Measurements from ENCODE around the gene VPS37B.

VPS37B gene

DNA sequence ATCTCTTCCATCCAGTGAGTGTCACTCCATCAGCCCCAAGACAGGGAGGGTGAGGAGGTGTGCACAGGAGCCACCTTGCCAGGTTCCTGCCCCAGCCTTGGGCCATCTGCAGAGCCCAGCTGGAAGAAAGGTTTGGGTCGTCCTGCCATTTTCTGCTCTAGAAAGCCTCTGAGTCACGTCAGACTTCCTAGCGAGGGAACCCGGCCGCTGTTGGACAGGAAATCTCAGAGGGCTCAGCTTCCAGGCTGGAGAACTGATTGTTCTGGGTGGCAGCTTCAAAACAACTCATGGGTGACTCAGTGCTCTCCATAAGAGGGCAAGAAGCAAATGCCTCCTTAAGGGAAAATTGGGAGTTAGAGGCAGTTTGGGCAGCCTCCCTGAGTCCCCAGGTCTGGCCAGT lies 44.1 kb downstream of the VPS37B start:
- no peak overlapping the region for H3K4me3 ChIP-seq (ENCODE audit: control insufficient read depth, low read depth, low read length)
- peak; percentile 93 for DNase-seq (ENCODE audit: low read depth)
- TF ChIP-seq, protein P1, sequence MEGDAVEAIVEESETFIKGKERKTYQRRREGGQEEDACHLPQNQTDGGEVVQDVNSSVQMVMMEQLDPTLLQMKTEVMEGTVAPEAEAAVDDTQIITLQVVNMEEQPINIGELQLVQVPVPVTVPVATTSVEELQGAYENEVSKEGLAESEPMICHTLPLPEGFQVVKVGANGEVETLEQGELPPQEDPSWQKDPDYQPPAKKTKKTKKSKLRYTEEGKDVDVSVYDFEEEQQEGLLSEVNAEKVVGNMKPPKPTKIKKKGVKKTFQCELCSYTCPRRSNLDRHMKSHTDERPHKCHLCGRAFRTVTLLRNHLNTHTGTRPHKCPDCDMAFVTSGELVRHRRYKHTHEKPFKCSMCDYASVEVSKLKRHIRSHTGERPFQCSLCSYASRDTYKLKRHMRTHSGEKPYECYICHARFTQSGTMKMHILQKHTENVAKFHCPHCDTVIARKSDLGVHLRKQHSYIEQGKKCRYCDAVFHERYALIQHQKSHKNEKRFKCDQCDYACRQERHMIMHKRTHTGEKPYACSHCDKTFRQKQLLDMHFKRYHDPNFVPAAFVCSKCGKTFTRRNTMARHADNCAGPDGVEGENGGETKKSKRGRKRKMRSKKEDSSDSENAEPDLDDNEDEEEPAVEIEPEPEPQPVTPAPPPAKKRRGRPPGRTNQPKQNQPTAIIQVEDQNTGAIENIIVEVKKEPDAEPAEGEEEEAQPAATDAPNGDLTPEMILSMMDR (conservative IDR thresholded peaks at IDR 0.05; ENCODE audit: control insufficient read depth, insufficient read depth, low read depth, low read length) = no peak

DNA sequence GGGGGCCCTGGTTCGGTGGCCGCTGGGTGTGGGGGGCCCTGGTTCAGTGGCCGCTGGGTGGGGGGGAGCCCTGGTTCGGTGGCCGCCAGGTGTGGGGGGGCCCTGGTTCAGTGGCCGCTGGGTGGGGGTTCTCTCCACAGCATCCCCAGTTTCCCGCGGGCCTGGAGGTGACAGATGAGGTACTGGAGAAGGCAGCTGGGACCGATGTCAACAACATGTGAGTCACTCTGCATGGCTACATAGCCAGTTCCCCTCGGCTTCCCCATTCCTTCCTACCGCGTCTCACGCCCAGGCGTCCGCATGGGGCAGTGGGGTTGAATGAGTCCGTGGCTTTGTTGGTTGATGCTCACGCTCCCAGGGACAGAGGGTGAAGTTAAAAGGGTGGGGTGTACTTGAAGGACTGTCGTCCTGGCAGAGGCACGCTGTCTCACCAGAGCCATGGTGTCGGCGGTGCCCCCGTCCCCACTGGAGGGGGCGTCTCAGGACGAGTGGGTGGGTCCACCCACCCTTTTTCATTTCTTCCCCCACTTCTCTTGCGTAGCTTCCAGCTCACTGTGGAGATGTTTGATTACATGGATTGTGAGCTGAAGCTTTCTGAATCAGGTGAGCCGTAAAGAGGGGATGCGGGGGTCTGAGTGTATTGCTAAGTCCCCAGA lies 45.1 kb downstream of the VPS37B start:
- TF ChIP-seq, protein P1 (conservative IDR thresholded peaks at IDR 0.05; ENCODE audit: control insufficient read depth, insufficient read depth, low read depth, low read length) = no peak
- DNase-seq (ENCODE audit: low read depth) = peak; percentile 73
- no peak overlapping the region for H3K4me3 ChIP-seq (ENCODE audit: control insufficient read depth, low read depth, low read length)

DNA sequence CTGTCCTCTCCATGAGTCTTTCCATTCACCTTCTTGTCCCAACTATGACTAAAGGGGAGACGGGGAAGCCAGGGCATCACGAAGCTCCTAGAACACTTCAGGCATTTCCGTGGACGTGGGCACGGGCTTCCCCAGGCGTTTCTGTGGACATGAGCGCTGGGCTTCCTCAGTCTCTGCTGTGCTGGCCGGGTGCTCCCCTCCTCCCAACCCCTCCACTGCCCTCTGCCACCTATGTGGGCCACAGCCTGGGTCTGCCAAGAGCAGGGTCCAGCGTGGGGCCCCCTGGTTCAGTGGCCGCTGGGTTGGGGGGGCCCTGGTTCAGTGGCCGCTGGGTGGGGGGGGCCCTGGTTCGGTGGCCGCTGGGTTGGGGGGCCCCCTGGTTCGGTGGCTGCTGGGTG lies 45.9 kb downstream of the VPS37B start:
- no peak overlapping the region for H3K4me3 ChIP-seq (ENCODE audit: control insufficient read depth, low read depth, low read length)
- TF ChIP-seq, protein P1 (conservative IDR thresholded peaks at IDR 0.05; ENCODE audit: control insufficient read depth, insufficient read depth, low read depth, low read length) = no peak
- DNase-seq (ENCODE audit: low read depth) = no peak

DNA sequence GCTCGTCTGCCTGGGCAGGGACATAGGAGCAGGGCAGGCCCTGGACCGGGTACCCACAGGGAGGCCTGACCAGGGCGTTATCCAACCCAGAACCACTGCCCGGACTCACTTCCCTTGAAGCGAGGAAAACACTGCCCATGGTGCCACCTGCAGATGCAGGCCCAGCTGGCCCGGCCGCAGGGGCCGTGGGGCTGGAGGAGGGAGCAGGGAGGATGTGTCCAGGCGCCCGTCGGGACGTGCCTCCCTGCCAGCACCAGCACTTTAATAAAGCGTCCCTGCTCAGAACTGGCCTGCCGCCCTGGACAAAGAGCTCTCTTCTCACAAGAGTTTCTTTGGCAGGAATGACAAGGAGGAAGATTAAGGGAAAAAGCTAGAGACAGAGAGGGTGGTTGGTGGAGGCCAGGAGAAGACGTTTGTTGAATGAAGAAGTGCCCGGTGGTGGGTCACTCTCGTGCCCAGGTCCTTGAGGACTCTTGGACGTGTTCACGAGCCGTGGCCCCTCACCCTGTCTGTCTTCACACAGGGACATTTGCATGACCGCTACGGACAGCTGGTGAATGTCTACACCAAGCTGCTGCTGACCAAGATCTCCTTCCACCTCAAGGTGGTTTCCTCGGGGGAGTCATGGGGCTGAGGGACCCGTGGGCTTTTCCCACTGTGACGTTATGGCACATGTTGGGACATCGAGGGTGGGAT lies 46.4 kb downstream of the VPS37B start:
- H3K4me3 ChIP-seq (ENCODE audit: control insufficient read depth, low read depth, low read length) = no peak overlapping the region
- TF ChIP-seq, protein P1 (conservative IDR thresholded peaks at IDR 0.05; ENCODE audit: control insufficient read depth, insufficient read depth, low read depth, low read length) = no peak
- no peak for DNase-seq (ENCODE audit: low read depth)

DNA sequence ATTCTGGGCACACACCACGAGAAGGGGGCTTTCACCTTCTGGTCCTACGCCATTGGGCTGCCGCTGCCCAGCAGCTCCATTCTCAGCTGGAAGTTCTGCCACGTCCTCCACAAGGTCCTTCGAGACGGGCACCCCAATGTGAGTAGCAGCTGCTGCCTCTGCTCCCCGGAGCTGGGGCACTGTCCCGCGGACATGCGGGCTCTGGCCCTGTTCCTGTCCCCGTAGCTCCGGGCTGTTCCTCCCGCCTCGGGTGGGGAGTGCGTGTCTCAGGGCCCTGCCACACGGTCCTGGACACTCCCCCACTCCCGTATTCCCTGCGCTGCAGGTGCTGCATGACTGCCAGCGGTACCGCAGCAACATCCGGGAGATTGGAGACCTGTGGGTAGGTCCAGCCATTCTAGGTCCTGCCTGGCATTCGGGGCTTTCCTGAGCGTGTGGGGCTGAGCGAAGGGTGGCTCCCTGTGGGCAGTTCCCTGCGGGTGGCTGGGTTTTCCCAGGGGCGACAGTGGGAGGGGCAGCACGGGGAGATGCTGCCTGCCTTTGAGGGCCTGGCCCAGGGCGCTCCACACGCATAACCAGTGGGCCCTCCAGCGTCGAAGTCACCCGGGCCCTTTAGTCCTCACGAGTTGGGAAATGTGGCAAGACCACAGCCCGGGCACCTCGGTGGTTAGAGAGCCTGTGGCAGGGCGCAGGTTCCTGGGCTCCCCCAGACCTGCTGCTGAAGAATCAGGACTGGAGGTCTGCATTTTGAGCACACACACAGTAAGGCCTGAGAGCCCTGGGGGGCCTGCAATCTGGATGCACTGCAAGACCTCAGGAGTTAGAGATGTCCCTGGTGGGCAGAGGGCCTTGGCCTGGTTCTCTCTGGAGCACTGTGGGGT lies 47.2 kb downstream of the VPS37B start:
- no peak for DNase-seq (ENCODE audit: low read depth)
- H3K4me3 ChIP-seq (ENCODE audit: control insufficient read depth, low read depth, low read length) = no peak overlapping the region
- TF ChIP-seq, protein P1 (conservative IDR thresholded peaks at IDR 0.05; ENCODE audit: control insufficient read depth, insufficient read depth, low read depth, low read length) = no peak

DNA sequence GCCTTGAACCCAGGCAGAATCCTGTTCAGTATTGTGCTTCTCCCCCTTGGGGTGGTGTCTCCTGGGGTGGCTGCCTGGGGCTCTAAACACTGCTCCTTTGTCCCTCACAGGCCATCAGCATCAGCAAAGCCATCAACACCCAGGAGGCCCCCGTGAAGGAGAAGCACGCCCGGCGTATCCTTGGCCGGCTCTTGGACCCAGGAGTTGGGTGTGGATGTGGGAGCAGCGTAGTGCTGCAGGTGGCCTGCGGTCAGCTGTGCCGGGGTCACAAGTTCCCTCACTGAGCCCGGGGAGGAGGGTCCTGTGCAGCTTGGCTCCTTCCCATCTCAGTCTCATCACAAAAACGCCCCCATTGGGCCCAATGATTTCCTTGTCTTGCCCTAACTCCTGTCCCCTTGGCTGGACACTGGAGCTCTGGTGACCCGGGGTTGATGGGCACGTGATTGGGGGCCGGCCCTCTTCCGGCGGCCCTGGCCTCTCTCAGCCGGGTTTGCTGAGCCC lies 48.0 kb downstream of the VPS37B start:
- no peak overlapping the region for H3K4me3 ChIP-seq (ENCODE audit: control insufficient read depth, low read depth, low read length)
- no peak for DNase-seq (ENCODE audit: low read depth)
- TF ChIP-seq, protein P1 (conservative IDR thresholded peaks at IDR 0.05; ENCODE audit: control insufficient read depth, insufficient read depth, low read depth, low read length) = no peak
